Uterus (tissue), 2 donors: ENCODE results near the gene HADHB.

ENCODE experiments used
- POLR2A ChIP-seq, 2 donors: fragments of 450-650 bp; IDR thresholded peaks; one replicate each; pipeline ENCODE4 v1.6.1; 2016; ENCODE audit warnings: antibody characterized with exemption in 2 of 2, mild to moderate bottlenecking in 1 of 2, moderate library complexity in 1 of 2
- TF ChIP-seq, protein P1 (sequence below), 4 experiments: fragments of 200-600 bp in 2 of 4; fragments of 450-650 bp in 2 of 4; sonication (generic) in 2 of 4; IDR thresholded peaks; one replicate each; pipeline ENCODE4 v1.5.1; 2016 to 2019; ENCODE audit warnings: antibody characterized with exemption in 4 of 4, mild to moderate bottlenecking in 2 of 4, moderate library complexity in 1 of 4

DNA sequence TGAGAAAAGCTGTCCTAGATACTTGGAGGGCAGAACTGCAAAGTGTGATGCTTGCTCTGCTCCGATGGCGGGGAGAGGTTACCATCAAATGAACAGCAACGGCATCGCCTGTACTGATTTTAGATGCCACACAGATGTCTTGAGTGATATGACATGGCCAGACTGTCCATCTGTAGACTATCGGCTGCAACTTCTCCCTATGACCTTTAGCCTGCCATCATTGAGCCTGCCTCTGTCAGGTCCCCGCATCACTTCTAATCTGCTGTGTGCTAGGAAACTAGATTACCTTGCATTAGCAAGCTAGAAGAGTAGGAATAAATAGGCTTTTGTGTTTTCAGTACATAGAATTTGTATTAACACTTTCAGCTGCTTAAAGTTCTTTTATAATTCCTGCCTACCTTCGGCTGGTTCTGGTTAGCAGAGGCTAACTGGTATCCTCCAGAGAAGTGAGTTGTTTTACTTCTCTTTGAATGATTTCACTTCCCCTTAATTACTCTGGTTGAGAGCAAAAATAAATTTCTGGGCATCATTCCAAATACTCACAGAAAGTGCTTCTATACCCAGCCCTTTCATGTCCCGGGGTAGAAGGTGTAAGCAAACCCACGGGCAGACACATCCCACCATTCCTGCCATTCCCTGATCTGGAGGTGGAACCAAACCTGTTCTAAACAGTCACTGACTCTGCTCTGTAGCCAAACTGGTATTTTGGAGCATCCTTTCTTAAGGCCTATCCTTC, 47.9 kb upstream of the HADHB start:
- TF ChIP-seq, protein P1, sequence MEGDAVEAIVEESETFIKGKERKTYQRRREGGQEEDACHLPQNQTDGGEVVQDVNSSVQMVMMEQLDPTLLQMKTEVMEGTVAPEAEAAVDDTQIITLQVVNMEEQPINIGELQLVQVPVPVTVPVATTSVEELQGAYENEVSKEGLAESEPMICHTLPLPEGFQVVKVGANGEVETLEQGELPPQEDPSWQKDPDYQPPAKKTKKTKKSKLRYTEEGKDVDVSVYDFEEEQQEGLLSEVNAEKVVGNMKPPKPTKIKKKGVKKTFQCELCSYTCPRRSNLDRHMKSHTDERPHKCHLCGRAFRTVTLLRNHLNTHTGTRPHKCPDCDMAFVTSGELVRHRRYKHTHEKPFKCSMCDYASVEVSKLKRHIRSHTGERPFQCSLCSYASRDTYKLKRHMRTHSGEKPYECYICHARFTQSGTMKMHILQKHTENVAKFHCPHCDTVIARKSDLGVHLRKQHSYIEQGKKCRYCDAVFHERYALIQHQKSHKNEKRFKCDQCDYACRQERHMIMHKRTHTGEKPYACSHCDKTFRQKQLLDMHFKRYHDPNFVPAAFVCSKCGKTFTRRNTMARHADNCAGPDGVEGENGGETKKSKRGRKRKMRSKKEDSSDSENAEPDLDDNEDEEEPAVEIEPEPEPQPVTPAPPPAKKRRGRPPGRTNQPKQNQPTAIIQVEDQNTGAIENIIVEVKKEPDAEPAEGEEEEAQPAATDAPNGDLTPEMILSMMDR (IDR thresholded peaks at IDR 0.05), result no peak
- TF ChIP-seq POLR2A (IDR thresholded peaks at IDR 0.05), result no peak
